Dedifferentiated amniotic fluid mesenchymal stem cell (primary cell): ENCODE results near the gene PDE8A.
"Not testable (repeated sequence)": the region's sequence is repeated elsewhere in the genome, so short reads cannot be mapped to it uniquely, and the experiment has no call there.

Experiments
- DNase-seq: peaks from one replicate; pipeline ENCODE4 v3.0.0-alpha.2; 2016; ENCODE audit errors: extremely low spot score

Gene PDE8A

GRCh38 chr15:85010071-85010385 lies 28.4 kb downstream of the PDE8A start:
- DNase-seq = no peak

GRCh38 chr15:85010386-85011159 lies 28.9 kb downstream of the PDE8A start:
- peak; percentile 34 for DNase-seq

GRCh38 chr15:85011160-85011571 lies 29.5 kb downstream of the PDE8A start:
- DNase-seq = no peak

- not testable (repeated sequence) for DNase-seq
Measured at GRCh38 chr15:85011724-85012123, 30.1 kb downstream of the PDE8A start.

- no peak for DNase-seq
Measured at GRCh38 chr15:85013785-85014184, 32.1 kb downstream of the PDE8A start.

GRCh38 chr15:85014932-85015331 lies 33.3 kb downstream of the PDE8A start:
- DNase-seq = no peak

- DNase-seq = no peak
Measured at GRCh38 chr15:85016275-85016674, 34.6 kb downstream of the PDE8A start.

- DNase-seq = no peak
Measured at GRCh38 chr15:85019815-85020590, 38.3 kb downstream of the PDE8A start.

- no peak for DNase-seq
Measured at GRCh38 chr15:85021409-85021808, 39.8 kb downstream of the PDE8A start.

- DNase-seq = no peak
Measured at GRCh38 chr15:85022860-85023403, 41.3 kb downstream of the PDE8A start.

GRCh38 chr15:85024003-85024402 lies 42.3 kb downstream of the PDE8A start:
- DNase-seq = no peak

GRCh38 chr15:85024509-85025336 lies 43.1 kb downstream of the PDE8A start:
- DNase-seq = no peak

- DNase-seq = no peak
Measured at GRCh38 chr15:85025516-85026251, 44.0 kb downstream of the PDE8A start.

- DNase-seq = no peak
Measured at GRCh38 chr15:85026304-85027032, 44.8 kb downstream of the PDE8A start.

GRCh38 chr15:85027033-85027380 lies 45.4 kb downstream of the PDE8A start:
- DNase-seq = no peak

- DNase-seq = no peak
Measured at GRCh38 chr15:85027421-85027820, 45.8 kb downstream of the PDE8A start.

- no peak for DNase-seq
Measured at GRCh38 chr15:85028416-85028815, 46.8 kb downstream of the PDE8A start.

- DNase-seq = no peak
Measured at GRCh38 chr15:85029221-85029620, 47.6 kb downstream of the PDE8A start.

GRCh38 chr15:85030301-85030929 lies 48.8 kb downstream of the PDE8A start:
- no peak for DNase-seq
